Keratinocyte (primary cell): Measurements from ENCODE around the gene TIE1. TPM values are rescaled to one million over a fixed set of nuclear protein-coding genes. Genes with fewer than 3 reads are reported as not detected.

ENCODE experiments used
- DNase-seq: peaks from one replicate; pipeline ENCODE4 v3.0.0-alpha.2; 2011; ENCODE audit warnings: low read depth, missing footprints, low spot score
- FAIRE-seq: peaks from 2 replicates; lab custom pipeline; 2011; peaks lifted over from hg19 to GRCh38; lab: Jason Lieb, UNC
- H2AFZ ChIP-seq: 2 replicates; pipeline ENCODE4 v1.6.0; 2012; ENCODE audit warnings: low read length, control low read depth, inconsistent platforms; ENCODE audit not compliant: control insufficient read depth
- H3K27ac ChIP-seq: 2 replicates; pipeline ENCODE4 v1.5.1; 2011; ENCODE audit warnings: low read length; ENCODE audit not compliant: control insufficient read depth, insufficient read depth
- H3K27me3 ChIP-seq: 3 replicates; pipeline ENCODE4 v1.6.0; 2011; ENCODE audit warnings: low read length; ENCODE audit not compliant: control insufficient read depth, insufficient read depth; ENCODE audit errors: extremely low read depth
- H3K36me3 ChIP-seq, 2 experiments: 2 replicates in 1 of 2; 3 replicates in 1 of 2; pipeline ENCODE4 v1.5.1; 2011; ENCODE audit warnings: low read length in 2 of 2, mild to moderate bottlenecking in 1 of 2; ENCODE audit not compliant: control insufficient read depth in 2 of 2, insufficient read depth in 2 of 2; ENCODE audit errors: extremely low read depth in 1 of 2
- H3K4me1 ChIP-seq: 3 replicates; pipeline ENCODE4 v1.5.1; 2011; ENCODE audit warnings: low read length; ENCODE audit not compliant: control insufficient read depth, insufficient read depth; ENCODE audit errors: extremely low read depth
- H3K4me2 ChIP-seq: 3 replicates; pipeline ENCODE4 v1.6.0; 2011; ENCODE audit warnings: low read depth, low read length; ENCODE audit not compliant: control insufficient read depth, insufficient read depth; ENCODE audit errors: extremely low read depth
- H3K4me3 ChIP-seq, 3 experiments: fragments of 200-600 bp in 1 of 3; sonication (generic) in 1 of 3; 2 replicates in 2 of 3; 3 replicates in 1 of 3; pipeline ENCODE4 v1.5.1; 2011 to 2016; ENCODE audit warnings: low read length in 3 of 3, mild to moderate bottlenecking in 3 of 3, control low read depth in 2 of 3, inconsistent platforms in 1 of 3, low read depth in 1 of 3, mixed read lengths in 1 of 3, mixed run types in 1 of 3, moderate library complexity in 1 of 3; ENCODE audit not compliant: control insufficient read depth in 2 of 3, insufficient read depth in 2 of 3; ENCODE audit errors: extremely low read depth in 1 of 3
- H3K79me2 ChIP-seq: 2 replicates; pipeline ENCODE4 v1.6.0; 2012; ENCODE audit warnings: low read length; ENCODE audit not compliant: control insufficient read depth, insufficient read depth
- H3K9ac ChIP-seq: 3 replicates; pipeline ENCODE4 v1.6.0; 2011; ENCODE audit warnings: low read length; ENCODE audit not compliant: control insufficient read depth, insufficient read depth; ENCODE audit errors: extremely low read depth
- H3K9me1 ChIP-seq: 3 replicates; pipeline ENCODE4 v1.6.0; 2011; ENCODE audit warnings: low read length; ENCODE audit not compliant: control insufficient read depth, insufficient read depth; ENCODE audit errors: extremely low read depth
- H3K9me3 ChIP-seq: 2 replicates; pipeline ENCODE4 v1.5.1; 2012; ENCODE audit warnings: low read depth, low read length; ENCODE audit not compliant: control insufficient read depth
- H4K20me1 ChIP-seq: 3 replicates; pipeline ENCODE4 v1.6.0; 2011; ENCODE audit warnings: low read length; ENCODE audit not compliant: control insufficient read depth, insufficient read depth; ENCODE audit errors: extremely low read depth
- EZH2 ChIP-seq: IDR thresholded peaks from one replicate; pipeline ENCODE4 v1.6.1; 2012; ENCODE audit warnings: inconsistent platforms, mild to moderate bottlenecking, low read length, moderate library complexity
- dilution Hi-C: fragments of 300-500 bp; cut with MboI; formaldehyde crosslinking; loops from one replicate; pipeline ENCODE4 v1.7.0; 2020; ENCODE audit warnings: low sequenced_read_pairs; ENCODE audit not compliant: extremely low pct_ligation_motif_present
- polyA plus RNA-seq, 5 experiments: library from polyadenylated mRNA; depleted of rRNA in 3 of 5; stranded (reverse) in 3 of 5; stranded (forward) in 1 of 5; unstranded in 1 of 5; fragments of >200 nt; gene quantifications; 1 replicate in 1 of 5; 2 replicates in 3 of 5; 3 replicates in 1 of 5; pipeline versions ENCODE4 v1.2.1 to v1.2.3, GENCODE V29; 2011 to 2012; ENCODE audit warnings: missing spikeins in 2 of 5, low read depth in 1 of 5, low replicate concordance in 1 of 5
- TF ChIP-seq, protein P1 (sequence below), 3 experiments: IDR thresholded peaks in 1 of 3; conservative IDR thresholded peaks in 1 of 3; optimal IDR thresholded peaks in 1 of 3; 2 replicates in 2 of 3; 3 replicates in 1 of 3; pipeline versions ENCODE3 to v1.5.1; 2011; ENCODE audit warnings: low read length in 3 of 3, mild to moderate bottlenecking in 3 of 3, moderate library complexity in 2 of 3, control low read depth in 1 of 3, inconsistent platforms in 1 of 3; ENCODE audit not compliant: insufficient read depth in 2 of 3; ENCODE audit errors: extremely low read depth in 1 of 3

TIE1 gene
- polyA plus RNA-seq, 1 donor (not counting 4 experiments of a cell fraction or from before 2014, with no cell fraction given), result not detected

DNA sequence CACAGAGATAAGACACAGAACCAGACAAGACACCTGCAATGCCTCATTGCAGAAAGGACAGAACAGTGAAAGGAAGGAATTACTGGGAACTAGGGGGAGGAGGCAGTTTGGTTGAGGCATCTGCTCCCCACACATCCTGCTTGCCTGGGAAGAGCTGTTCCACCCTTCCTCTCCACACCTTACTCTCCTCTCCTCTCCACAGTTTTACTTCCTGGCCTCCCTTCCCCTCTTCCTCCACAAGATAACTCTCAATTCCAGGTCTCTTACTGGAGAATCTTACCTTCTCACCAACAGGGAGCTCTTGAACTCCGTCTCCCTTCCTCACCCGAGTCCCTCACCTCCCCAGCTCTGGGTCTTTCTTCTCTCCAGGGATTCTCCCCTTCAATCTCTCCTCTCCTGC lies 64.9 kb downstream of the TIE1 start:
- H3K4me2 ChIP-seq, result peak overlapping the region; percentile 99
- H3K4me3 ChIP-seq, result peak overlapping the region; percentile 67 to 92 (median 79)
- no peaks in the 10 kb centered on the region for H3K9me3 ChIP-seq
- H3K9ac ChIP-seq, result peak overlapping the region; percentile 82
- TF ChIP-seq EZH2, result no peak
- TF ChIP-seq, protein P1, sequence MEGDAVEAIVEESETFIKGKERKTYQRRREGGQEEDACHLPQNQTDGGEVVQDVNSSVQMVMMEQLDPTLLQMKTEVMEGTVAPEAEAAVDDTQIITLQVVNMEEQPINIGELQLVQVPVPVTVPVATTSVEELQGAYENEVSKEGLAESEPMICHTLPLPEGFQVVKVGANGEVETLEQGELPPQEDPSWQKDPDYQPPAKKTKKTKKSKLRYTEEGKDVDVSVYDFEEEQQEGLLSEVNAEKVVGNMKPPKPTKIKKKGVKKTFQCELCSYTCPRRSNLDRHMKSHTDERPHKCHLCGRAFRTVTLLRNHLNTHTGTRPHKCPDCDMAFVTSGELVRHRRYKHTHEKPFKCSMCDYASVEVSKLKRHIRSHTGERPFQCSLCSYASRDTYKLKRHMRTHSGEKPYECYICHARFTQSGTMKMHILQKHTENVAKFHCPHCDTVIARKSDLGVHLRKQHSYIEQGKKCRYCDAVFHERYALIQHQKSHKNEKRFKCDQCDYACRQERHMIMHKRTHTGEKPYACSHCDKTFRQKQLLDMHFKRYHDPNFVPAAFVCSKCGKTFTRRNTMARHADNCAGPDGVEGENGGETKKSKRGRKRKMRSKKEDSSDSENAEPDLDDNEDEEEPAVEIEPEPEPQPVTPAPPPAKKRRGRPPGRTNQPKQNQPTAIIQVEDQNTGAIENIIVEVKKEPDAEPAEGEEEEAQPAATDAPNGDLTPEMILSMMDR (optimal IDR thresholded peaks at IDR 0.05 in 1 of 3, IDR thresholded peaks at IDR 0.05 in 1 of 3, conservative IDR thresholded peaks at IDR 0.05 in 1 of 3; ENCODE audit: extremely low read depth in 1 of 3, insufficient read depth in 2 of 3, low read length in 3 of 3), result no peak
- H3K9me1 ChIP-seq, result no peaks in the 10 kb centered on the region
- peaks cover 45% of the 10 kb centered on the region for H3K4me1 ChIP-seq
- DNase-seq, result no peak
- peaks cover 3% of the 10 kb centered on the region for H4K20me1 ChIP-seq
- no peaks in the 10 kb centered on the region for H3K27me3 ChIP-seq
- peak overlapping the region; percentile 11 for H3K27ac ChIP-seq
- dilution Hi-C loops, result no loop called here
- FAIRE-seq, result no peak
- H3K36me3 ChIP-seq, result peaks cover 20 to 36% of the 10 kb centered on the region in 2 experiments
- H2AFZ ChIP-seq, result no peak overlapping the region
- H3K79me2 ChIP-seq, result peaks cover 68% of the 10 kb centered on the region

DNA sequence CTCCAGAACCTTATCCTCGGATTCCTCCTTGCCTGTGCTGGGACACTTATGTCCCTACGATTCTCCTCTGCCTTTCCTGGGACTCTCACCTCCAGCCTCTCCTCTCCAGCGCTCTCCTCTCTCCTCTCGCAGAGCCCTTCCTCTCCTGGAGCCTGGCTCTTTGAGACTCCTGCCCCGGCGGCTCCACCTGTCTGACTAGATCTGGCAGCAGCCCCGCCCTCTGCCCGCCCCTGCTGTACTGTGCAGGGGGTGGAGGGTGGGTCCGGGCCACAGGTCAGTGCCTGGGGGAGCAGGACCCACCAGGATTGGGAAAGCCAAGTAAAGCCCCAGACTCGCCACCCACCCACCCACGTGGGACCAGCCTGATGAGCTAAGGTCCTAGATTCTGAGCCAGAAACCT lies 65.4 kb downstream of the TIE1 start:
- H3K9me3 ChIP-seq, result no peaks in the 10 kb centered on the region
- H3K4me1 ChIP-seq, result peaks cover 45% of the 10 kb centered on the region
- H3K36me3 ChIP-seq, result peaks cover 19 to 31% of the 10 kb centered on the region in 2 experiments
- H2AFZ ChIP-seq, result no peak overlapping the region
- DNase-seq (no peak), FAIRE-seq (peak; percentile 39)
- peak overlapping the region; percentile 82 for H3K9ac ChIP-seq
- peak overlapping the region; percentile 75 for H3K27ac ChIP-seq
- no peak for TF ChIP-seq EZH2
- TF ChIP-seq, protein P1 (optimal IDR thresholded peaks at IDR 0.05 in 1 of 3, IDR thresholded peaks at IDR 0.05 in 1 of 3, conservative IDR thresholded peaks at IDR 0.05 in 1 of 3; ENCODE audit: extremely low read depth in 1 of 3, insufficient read depth in 2 of 3, low read length in 3 of 3), result no peak
- dilution Hi-C loops, result no loop called here
- H3K9me1 ChIP-seq, result no peaks in the 10 kb centered on the region
- H3K27me3 ChIP-seq, result no peaks in the 10 kb centered on the region
- peak overlapping the region; percentile 67 to 92 (median 79) for H3K4me3 ChIP-seq
- peaks cover 3% of the 10 kb centered on the region for H4K20me1 ChIP-seq
- H3K79me2 ChIP-seq, result peaks cover 63% of the 10 kb centered on the region
- peak overlapping the region; percentile 99 for H3K4me2 ChIP-seq
